Measurements from ENCODE around the gene IFNA2.
"Not testable (repeated sequence)": the region's sequence is repeated elsewhere in the genome, so short reads cannot be mapped to it uniquely, and the experiment has no call there.

IFNA2 gene

DNA sequence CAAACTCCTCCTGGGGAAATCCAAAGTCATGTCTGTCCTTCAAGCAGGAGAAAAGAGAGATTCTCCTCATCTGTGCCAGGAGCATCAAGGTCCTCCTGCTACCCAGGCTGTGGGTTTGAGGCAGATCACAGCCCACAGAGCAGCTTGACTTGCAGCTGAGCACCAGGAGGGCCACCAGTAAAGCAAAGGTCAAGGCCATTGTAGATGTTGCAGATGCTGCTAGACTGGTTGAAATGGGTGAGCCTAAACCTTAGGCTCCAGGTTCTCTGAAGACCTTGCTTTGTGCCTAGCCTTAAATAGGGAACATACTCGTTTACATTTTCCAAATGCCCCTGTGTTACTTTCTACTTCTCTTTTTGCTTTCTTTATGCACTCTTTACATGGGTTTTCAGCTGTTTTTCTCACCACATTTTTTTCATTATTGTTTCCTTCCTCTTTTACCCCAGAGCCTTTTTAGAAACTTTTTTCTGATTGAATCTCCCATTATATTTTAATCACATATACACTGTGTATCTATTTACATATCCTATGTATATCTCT, at the start of gene IFNA2:
Gene IFNA2, minus strand, starts transcription at position 268 of the 540 bp plus-strand sequence. Its CDS starts 69 bp downstream, at position 199.
- H3K27me3 ChIP-seq = peaks cover 12% of the 10 kb centered on the region
- peaks cover 6 to 21% of the 10 kb centered on the region in 2 experiments for H3K4me1 ChIP-seq (ENCODE audit: control insufficient read depth in 1 of 2, insufficient read depth in 1 of 2, low read depth in 1 of 2, low read length in 1 of 2)
- no peak within 1 kb of the TSS for H3K27ac ChIP-seq
- H3K4me3 ChIP-seq (ENCODE audit: low read depth in 1 of 2, low read length in 1 of 2) = no peak within 1 kb of the TSS
- H3K9me3 ChIP-seq = no peaks in the 10 kb centered on the region
- TF ChIP-seq, protein P1, sequence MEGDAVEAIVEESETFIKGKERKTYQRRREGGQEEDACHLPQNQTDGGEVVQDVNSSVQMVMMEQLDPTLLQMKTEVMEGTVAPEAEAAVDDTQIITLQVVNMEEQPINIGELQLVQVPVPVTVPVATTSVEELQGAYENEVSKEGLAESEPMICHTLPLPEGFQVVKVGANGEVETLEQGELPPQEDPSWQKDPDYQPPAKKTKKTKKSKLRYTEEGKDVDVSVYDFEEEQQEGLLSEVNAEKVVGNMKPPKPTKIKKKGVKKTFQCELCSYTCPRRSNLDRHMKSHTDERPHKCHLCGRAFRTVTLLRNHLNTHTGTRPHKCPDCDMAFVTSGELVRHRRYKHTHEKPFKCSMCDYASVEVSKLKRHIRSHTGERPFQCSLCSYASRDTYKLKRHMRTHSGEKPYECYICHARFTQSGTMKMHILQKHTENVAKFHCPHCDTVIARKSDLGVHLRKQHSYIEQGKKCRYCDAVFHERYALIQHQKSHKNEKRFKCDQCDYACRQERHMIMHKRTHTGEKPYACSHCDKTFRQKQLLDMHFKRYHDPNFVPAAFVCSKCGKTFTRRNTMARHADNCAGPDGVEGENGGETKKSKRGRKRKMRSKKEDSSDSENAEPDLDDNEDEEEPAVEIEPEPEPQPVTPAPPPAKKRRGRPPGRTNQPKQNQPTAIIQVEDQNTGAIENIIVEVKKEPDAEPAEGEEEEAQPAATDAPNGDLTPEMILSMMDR (IDR thresholded peaks at IDR 0.05) = no peak
- no peaks in the 10 kb centered on the region for H3K36me3 ChIP-seq

DNA sequence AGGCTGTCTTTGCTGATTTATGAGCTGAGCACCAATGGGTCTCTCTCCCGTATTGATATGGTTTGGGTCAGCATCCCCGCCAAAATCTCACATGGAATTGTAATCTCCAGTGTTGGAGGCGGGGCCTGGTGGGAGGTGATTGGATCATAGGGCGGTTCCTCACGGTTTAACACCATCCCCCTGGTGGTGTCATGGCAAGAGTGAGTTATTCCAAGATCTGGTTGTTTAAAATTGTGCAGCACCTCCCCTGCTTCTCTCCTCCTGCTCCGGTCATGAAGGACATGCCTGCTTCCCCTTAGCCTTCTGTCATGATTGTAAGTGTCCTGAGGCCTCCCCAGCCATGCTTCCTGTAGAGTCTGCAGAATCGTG, 49.8 kb upstream of the IFNA2 start:
- not testable (repeated sequence) for H3K27me3 ChIP-seq; H3K4me3 ChIP-seq (ENCODE audit: low read depth in 1 of 2, low read length in 1 of 2); H3K9me3 ChIP-seq; H3K27ac ChIP-seq; H3K36me3 ChIP-seq; H3K4me1 ChIP-seq (ENCODE audit: control insufficient read depth in 1 of 2, insufficient read depth in 1 of 2, low read depth in 1 of 2, low read length in 1 of 2)

DNA sequence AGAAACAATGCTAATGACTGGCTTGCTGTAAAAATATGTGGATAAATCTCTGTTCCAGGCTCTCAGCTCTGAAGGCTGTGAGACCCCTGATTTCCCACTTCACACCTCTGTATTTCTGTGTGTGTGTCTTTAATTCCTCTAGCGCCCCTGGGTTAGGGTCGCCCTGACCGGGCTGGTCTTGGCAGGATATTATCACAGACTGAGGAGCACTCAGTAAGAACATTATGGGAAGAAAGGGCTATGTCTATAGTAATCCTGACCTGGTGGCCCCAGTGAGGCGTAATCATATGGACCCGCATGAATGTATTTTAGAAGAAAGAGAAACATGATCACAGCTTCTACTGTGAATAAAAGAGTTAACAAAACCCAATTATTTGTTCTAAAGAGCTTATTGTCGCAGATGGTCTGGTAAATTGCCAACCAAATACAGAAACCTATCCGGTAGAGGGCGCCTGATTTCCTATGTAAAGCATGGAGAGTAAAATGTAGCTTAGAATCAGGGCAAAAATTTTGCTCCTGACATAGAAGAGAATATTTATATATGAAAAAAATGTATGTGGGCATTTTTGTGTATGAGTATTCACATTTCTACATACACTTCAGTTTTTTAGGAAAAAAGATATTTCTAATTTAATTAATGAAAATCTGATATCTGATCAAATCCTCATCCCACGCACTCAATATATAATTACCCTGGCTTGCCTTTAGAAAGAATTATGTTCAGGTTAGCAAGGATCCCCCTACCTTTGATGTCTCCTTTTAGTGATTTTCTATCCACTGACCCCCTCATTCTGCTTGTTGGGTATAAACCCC, 49.2 kb upstream of the IFNA2 start:
- no peaks in the 10 kb centered on the region for H3K36me3 ChIP-seq
- TF ChIP-seq, protein P1 (IDR thresholded peaks at IDR 0.05) = no peak
- no peak overlapping the region for H3K4me3 ChIP-seq (ENCODE audit: low read depth in 1 of 2, low read length in 1 of 2)
- H3K27ac ChIP-seq = no peak overlapping the region
- H3K9me3 ChIP-seq = no peaks in the 10 kb centered on the region
- H3K27me3 ChIP-seq = no peaks in the 10 kb centered on the region
- peaks cover 5 to 7% of the 10 kb centered on the region in 2 experiments for H3K4me1 ChIP-seq (ENCODE audit: control insufficient read depth in 1 of 2, insufficient read depth in 1 of 2, low read depth in 1 of 2, low read length in 1 of 2)

DNA sequence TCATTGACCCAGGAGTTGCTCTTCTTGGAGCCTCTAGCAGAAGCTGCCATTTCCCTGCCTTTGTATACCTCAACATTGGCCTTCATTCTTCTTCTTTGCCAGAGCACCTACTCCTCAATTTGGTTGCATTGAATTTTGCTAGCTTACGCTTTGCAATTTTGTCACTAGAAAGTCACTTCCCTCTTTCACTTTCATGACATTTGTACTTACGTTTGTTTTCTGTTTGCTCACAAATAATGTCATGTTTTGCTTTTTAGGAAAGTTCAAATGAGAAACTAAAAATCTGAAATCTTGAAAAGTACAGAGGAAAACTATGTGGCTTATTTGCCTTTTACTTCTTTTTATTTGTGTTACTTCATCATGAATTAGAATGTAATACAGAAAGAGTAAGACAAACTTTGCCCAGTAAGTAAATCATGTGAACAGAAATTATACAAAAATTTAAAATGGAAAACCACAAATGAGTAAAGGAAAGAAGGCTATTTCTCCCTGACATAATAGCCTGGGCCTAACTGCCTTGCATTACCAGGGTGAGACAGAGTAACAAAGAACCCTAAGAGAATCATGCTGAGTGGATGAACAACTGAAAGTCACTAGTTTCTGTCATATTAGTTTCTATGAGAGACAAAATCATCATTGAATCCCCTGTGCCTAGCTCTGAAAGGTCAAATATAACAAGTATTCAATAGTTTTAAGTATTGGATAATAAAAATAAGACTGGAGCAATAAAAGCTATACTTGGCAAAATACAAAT, 47.7 kb upstream of the IFNA2 start:
- Histone ChIP-seq H3K27ac (no peak overlapping the region), H3K9me3 (no peaks in the 10 kb centered on the region), H3K4me3 (ENCODE audit: low read depth in 1 of 2, low read length in 1 of 2) (no peak overlapping the region), H3K4me1 (ENCODE audit: control insufficient read depth in 1 of 2, insufficient read depth in 1 of 2, low read depth in 1 of 2, low read length in 1 of 2) (peaks cover 9 to 13% of the 10 kb centered on the region in 2 experiments), H3K27me3 (no peaks in the 10 kb centered on the region), H3K36me3 (no peaks in the 10 kb centered on the region)
- TF ChIP-seq, protein P1 (IDR thresholded peaks at IDR 0.05) = no peak

DNA sequence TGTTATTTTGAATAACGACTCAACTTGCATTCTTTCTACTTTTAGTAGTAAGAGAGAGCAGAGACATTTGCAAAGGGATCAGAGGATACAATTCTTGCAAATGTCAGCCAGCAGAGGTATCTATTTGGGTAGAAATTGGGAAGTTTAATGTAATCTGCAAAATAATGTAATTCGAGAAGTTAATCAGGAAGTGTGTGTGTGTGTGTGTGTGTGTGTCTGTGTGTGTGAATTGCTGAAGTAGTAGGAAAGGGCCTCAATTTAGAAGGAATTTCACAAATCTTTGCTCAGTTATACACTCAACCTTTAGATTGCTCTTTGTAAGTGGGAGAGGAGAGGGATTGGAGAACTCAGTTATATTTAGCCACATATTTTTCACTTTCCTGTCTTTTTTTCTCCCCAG, 44.0 kb upstream of the IFNA2 start:
- no peak overlapping the region for H3K4me3 ChIP-seq (ENCODE audit: low read depth in 1 of 2, low read length in 1 of 2)
- H3K27me3 ChIP-seq = no peaks in the 10 kb centered on the region
- TF ChIP-seq, protein P1 (IDR thresholded peaks at IDR 0.05) = no peak
- peaks cover 9 to 13% of the 10 kb centered on the region in 2 experiments for H3K4me1 ChIP-seq (ENCODE audit: control insufficient read depth in 1 of 2, insufficient read depth in 1 of 2, low read depth in 1 of 2, low read length in 1 of 2)
- H3K27ac ChIP-seq = no peak overlapping the region
- no peaks in the 10 kb centered on the region for H3K36me3 ChIP-seq
- H3K9me3 ChIP-seq = no peaks in the 10 kb centered on the region

DNA sequence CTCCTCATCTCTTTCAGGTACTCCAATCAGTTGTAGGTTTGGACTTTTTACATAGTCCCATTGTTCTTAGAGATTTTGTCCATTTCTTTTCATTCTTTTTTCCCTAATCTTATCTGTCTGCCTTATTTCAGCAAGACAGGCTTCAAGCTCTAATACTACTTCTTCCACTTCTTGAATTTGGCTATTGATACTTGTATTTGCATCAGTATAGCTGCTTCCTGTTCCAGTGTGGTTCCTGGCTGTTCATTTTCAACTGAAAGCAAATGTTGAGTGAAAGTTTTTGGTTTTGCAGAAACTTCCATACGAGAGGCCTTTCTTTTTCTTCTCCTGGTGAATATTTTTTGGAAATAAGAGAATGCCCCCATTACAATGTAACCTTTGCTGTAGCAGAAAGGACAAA, 43.0 kb upstream of the IFNA2 start:
- TF ChIP-seq, protein P1 (IDR thresholded peaks at IDR 0.05) = no peak
- no peak overlapping the region for H3K4me3 ChIP-seq (ENCODE audit: low read depth in 1 of 2, low read length in 1 of 2)
- H3K36me3 ChIP-seq = no peaks in the 10 kb centered on the region
- H3K27me3 ChIP-seq = no peaks in the 10 kb centered on the region
- H3K9me3 ChIP-seq = no peaks in the 10 kb centered on the region
- H3K4me1 ChIP-seq (ENCODE audit: control insufficient read depth in 1 of 2, insufficient read depth in 1 of 2, low read depth in 1 of 2, low read length in 1 of 2) = peaks cover 9 to 13% of the 10 kb centered on the region in 2 experiments
- no peak overlapping the region for H3K27ac ChIP-seq

Data from neutrophil (primary cell).